GM21447 (cell line): ENCODE data around the gene CD99L2.

Source experiments
- ATAC-seq: cut with Tn5 transposase; IDR thresholded peaks from one replicate; pipeline ENCODE4 v1.9.1; 2021; ENCODE audit not compliant: unreplicated experiment

Gene CD99L2

GRCh38 chrX:150766351-150767044 is 132.0 kb downstream of the CD99L2 start:
- ATAC-seq = no peak

DNA sequence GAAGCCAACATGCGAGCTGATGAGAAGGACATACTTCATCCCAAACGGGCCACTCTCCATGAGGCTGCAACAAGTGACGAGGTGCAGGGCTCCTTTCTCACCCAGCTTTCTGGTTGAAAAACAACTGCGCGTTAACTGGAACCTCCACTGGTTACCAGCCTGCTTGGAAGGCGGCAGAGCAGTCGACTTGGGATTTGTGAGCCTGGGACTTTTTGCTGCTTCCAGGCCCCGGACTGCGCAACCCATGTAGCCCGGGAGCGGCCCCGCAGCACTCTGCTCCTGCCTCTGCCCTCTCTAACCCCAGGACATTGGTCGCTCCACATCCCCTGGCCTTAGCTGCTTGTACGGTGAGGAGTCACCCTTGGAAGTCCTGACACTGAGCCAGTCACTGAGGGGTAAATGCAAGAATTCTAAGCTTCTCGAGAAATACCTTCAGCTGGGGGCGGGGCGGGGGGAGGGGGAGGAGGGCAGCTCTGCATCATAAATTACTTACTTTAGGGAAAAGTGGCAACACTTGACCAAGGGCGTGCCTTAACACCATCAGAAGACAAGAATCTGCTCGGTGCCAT is 132.6 kb downstream of the CD99L2 start:
- ATAC-seq = no peak

GRCh38 chrX:150765237-150765636 is 133.2 kb downstream of the CD99L2 start:
- no peak for ATAC-seq

DNA sequence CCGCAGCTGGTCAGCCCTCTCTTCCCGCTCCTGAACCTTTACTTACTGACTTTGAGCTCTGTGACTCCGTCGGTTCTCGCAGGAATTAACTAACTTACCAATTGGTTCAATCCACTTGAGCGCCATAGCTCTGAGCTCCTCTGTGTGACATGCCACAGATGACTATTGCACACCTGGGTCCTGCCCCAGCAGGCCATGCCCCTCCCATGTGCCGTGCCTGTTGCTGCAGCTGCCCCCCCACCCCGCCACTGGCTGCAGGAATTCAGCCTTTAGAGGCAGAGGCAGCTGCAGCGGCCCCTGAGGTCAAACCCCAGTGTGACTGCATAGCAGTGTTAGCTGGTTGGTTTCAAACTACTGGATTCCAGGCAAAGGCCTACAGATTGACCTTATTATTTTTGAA is 134.7 kb downstream of the CD99L2 start:
- no peak for ATAC-seq

GRCh38 chrX:150763303-150763797 is 135.1 kb downstream of the CD99L2 start:
- ATAC-seq = no peak

DNA sequence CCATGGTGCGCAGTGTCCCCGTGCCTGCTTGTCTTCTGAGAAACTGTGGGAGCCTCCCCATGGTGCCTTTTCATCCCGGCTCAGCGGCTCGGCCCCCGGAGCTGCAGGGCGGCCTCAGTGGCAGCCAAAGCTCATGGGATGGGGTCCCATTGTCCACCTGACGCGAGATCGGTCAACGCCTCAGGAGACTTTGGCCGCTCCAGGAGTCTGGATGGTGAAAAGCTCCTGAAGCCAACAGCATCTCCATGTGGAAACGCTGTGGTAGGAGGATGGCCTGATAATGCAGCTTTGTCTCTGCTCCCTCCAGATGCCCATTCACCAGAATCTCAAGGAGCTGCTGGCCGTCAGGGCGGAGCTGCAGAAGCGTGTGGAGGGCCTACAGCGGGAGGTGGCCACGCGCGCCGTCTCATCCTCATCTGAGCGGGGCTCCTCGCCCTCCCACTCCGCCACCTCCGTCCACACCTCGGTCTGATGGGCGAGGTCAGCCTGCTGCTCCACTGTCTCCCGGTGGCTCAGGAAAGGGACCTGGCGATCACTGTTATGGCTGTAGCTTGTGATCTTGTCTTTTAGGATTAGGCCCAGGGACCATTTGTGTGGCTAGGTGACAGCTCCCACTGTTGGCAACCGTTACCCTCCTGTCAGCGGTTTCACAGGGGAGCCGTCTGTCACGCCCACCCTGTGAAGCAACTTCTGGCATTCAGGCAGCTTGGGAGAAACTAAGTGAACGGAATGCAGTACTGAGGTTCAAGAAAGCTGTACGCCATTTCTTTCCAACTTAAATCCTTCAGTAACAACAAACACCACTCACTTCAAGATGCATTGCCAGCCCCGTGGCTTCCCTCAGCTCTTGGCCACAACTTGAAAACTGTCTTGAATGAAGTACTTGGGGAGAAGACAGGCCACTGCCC is 136.0 kb downstream of the CD99L2 start:
- no peak for ATAC-seq

GRCh38 chrX:150761819-150762216 is 136.7 kb downstream of the CD99L2 start:
- no peak for ATAC-seq

GRCh38 chrX:150761176-150761818 is 137.2 kb downstream of the CD99L2 start:
- ATAC-seq = no peak

GRCh38 chrX:150759568-150760416 is 138.7 kb downstream of the CD99L2 start:
- no peak for ATAC-seq

GRCh38 chrX:150757371-150757770 is 141.1 kb downstream of the CD99L2 start:
- no peak for ATAC-seq

DNA sequence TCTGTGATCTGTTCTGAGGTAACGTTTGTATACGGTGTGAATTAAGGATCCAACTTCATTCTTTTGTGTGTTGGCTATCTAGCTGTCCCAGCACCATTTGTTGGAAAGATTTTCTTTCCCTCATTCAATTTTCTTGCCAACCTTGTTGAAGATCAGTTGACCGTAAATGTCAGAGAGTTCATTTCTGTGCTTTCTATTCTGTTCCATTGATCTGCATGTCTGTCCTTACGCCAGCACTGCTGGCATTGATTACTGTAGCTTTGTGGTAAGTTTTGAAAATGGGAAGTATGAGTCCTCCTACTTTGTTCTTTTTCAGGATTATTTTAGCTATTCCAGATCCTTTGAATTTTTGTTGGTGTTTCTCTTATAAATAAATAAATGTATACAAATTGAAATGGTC is 144.5 kb downstream of the CD99L2 start:
- ATAC-seq = no peak

GRCh38 chrX:150753357-150753756 is 145.1 kb downstream of the CD99L2 start:
- no peak for ATAC-seq

DNA sequence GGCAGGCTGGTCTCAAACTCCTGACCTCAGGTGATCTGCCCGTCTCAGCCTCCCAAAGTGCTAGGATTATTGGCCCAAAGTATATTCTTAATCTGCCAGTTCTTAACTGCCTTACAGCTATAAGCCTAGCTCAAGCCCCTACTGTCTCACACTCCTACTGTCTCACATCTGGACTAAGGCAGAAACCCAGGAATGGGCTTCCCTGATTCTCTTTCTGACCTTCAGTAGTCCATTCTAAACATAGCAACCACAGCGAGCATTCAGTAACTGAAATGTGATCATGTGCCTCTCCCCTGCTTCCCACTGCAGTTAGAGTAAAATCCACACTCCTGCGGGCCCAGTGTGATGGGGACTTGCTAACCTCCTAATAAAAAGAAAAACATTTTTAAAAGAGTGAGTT is 146.3 kb downstream of the CD99L2 start:
- no peak for ATAC-seq

GRCh38 chrX:150736475-150736874 is 162.0 kb downstream of the CD99L2 start:
- no peak for ATAC-seq

GRCh38 chrX:150731795-150732194 is 166.7 kb downstream of the CD99L2 start:
- no peak for ATAC-seq

DNA sequence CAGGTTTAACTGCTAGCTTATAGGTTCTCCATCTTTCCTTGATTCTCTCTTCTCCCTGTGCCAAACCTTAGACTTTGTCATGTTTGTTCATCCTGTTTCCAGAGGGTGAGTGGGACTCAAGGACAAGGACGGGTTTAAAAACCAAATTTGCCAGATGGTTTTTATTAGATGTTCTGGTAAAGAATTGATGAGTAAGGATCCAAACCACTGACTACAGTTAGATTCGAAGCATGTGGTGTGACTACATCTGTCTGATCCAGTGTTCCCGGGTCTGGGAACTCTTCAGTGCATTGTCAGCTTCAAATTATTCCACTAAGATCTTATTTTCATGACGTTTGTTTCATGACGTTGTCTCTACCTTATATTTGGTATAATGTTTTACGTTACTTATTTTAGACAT is 167.7 kb downstream of the CD99L2 start:
- no peak for ATAC-seq

DNA sequence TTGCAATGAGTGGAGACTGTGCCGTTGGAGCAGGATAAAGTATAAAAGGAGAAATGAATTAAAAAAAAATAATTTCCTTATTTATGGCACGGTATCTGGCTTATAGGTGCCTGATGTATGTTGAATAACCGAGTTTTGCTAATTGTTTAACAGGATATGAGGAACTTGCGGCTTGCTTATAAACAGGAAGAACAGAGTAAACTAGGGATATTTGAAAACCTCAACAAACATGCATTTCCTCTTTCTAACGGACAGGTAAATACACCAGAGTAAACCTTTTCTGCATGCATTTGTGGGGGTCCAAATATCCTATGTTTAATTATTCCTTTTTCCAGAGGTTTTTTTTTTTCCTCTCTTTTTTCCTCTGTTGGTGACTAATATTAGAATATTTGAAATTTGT is 168.5 kb downstream of the CD99L2 start:
- ATAC-seq = no peak

DNA sequence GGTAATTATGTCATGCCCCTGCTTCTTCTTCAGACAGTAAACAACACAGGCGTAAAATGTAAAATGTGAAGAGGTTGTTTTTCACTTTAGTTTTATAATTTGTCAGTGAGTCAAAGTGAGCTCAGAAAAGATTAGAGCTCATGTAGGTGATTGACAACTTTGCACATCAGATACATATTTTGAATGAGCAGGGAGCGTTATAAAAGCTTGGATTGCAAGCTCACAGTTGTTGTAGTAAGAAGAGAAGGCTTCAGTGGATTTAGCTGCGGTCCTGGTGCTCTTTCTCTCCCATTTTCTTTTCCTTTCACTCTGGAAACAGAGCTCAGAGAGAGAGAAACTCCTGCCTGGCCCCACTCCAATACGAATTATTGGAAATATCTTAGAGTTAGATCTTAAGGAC is 178.8 kb downstream of the CD99L2 start:
- ATAC-seq = no peak
